HCT116 (cell line): ENCODE measurements around the gene SYNJ2. TPM values are rescaled to one million over a fixed set of nuclear protein-coding genes. Genes with fewer than 3 reads are reported as not detected.

Experiments used
- ATAC-seq: fragments of 200-7000 bp; cut with Tn5 transposase; 2 replicates; pipeline ENCODE4 v1.9.1; 2020; ENCODE audit warnings: mild to moderate bottlenecking, moderate library complexity
- BruUV-seq: library from RNA; stranded (reverse); fragments of 400-500 nt; replicated peaks from 2 replicates; lab custom pipeline; 2021; lab: Mats Ljungman, UMichigan
- CTCF ChIA-PET: fragments of 300-600 bp; sonication (Branson Sonifier 250); formaldehyde crosslinking; loops from one replicate; lab custom pipeline; 2021; ENCODE audit warnings: antibody characterized with exemption; lab: Charles Lee
- POLR2A ChIA-PET: fragments of 300-600, 350-600 bp; sonication (Branson Sonifier 250); formaldehyde crosslinking; loops from one replicate; lab custom pipeline; 2021; ENCODE audit warnings: antibody characterized with exemption; lab: Charles Lee
- RAD21 ChIA-PET, 2 experiments: fragments of 300-600 bp; sonication (Branson Sonifier 250); formaldehyde crosslinking; loops; one replicate each; lab custom pipeline; 2023; ENCODE audit warnings: low total read pairs in 2 of 2; ENCODE audit not compliant: uncharacterized antibody in 2 of 2, unreplicated experiment in 2 of 2, low non-redundant PET in 1 of 2; lab: Charles Lee
- DNase-seq: peaks from one replicate; pipeline ENCODE4 v3.0.0-alpha.2; 2010; ENCODE audit warnings: low read depth, low spot score
- H2AFZ ChIP-seq: fragments of 200-600 bp; shearing (Covaris generic), sonication (generic); 2 replicates; pipeline ENCODE4 v1.6.1; 2017; ENCODE audit warnings: low read depth, mixed run types, mixed read lengths, antibody characterized with exemption, low read length; ENCODE audit not compliant: poor library complexity, severe bottlenecking
- H3K27ac ChIP-seq: 2 replicates; pipeline ENCODE4 v1.5.1; 2012; ENCODE audit warnings: low read depth, low read length
- H3K27me3 ChIP-seq: fragments of 200-600 bp; sonication (generic); 2 replicates; pipeline ENCODE4 v1.6.1; 2016; ENCODE audit warnings: mixed run types, low read length, mixed read lengths; ENCODE audit not compliant: insufficient read depth
- H3K36me3 ChIP-seq, 2 experiments: fragments of 200-500 bp in 1 of 2; fragments of 200-600 bp in 1 of 2; sonication (Bioruptor generic) in 1 of 2; sonication (generic) in 1 of 2; 2 replicates each; pipeline versions ENCODE4 v1.5.1 to v1.6.1; 2014 to 2016; ENCODE audit warnings: low read length in 2 of 2, inconsistent platforms in 1 of 2, mixed read lengths in 1 of 2, mixed run types in 1 of 2; ENCODE audit not compliant: insufficient read depth in 2 of 2, control insufficient read depth in 1 of 2
- H3K4me1 ChIP-seq, 2 experiments: fragments of 200-600 bp in 1 of 2; sonication (generic) in 1 of 2; 2 replicates each; pipeline versions ENCODE4 v1.5.1 to v1.6.1; 2012 to 2017; ENCODE audit warnings: low read length in 2 of 2, inconsistent platforms in 1 of 2, mild to moderate bottlenecking in 1 of 2, mixed read lengths in 1 of 2, mixed run types in 1 of 2, moderate library complexity in 1 of 2; ENCODE audit not compliant: insufficient read depth in 2 of 2, control insufficient read depth in 1 of 2
- H3K4me2 ChIP-seq: fragments of 200-600 bp; sonication (generic); 2 replicates; pipeline ENCODE4 v1.6.1; 2017; ENCODE audit warnings: mixed run types, low read length, mixed read lengths
- H3K4me3 ChIP-seq, 2 experiments: fragments of 200-600 bp in 1 of 2; sonication (generic) in 1 of 2; replicated peaks in 1 of 2; 2 replicates each; pipeline ENCODE4 v1.5.1; 2011 to 2016; ENCODE audit warnings: low read length in 2 of 2, control low read depth in 1 of 2, low read depth in 1 of 2, mild to moderate bottlenecking in 1 of 2, mixed read lengths in 1 of 2, mixed run types in 1 of 2
- H3K79me2 ChIP-seq: fragments of 200-600 bp; sonication (generic); 2 replicates; pipeline ENCODE4 v1.6.1; 2017; ENCODE audit warnings: mild to moderate bottlenecking, mixed run types, low read length, moderate library complexity, mixed read lengths; ENCODE audit not compliant: insufficient read depth
- H3K9ac ChIP-seq: fragments of 200-600 bp; sonication (generic); 2 replicates; pipeline ENCODE4 v1.6.1; 2016; ENCODE audit warnings: low read length, mixed read lengths
- H3K9me2 ChIP-seq: fragments of 200-600 bp; sonication (generic), shearing (Covaris generic); 2 replicates; pipeline ENCODE4 v1.6.1; 2017; ENCODE audit warnings: mixed run types, mild to moderate bottlenecking, moderate library complexity; ENCODE audit not compliant: insufficient read depth
- H3K9me3 ChIP-seq, 2 experiments: fragments of 200-500 bp in 1 of 2; fragments of 200-600 bp in 1 of 2; sonication (Bioruptor generic) in 1 of 2; sonication (generic) in 1 of 2; 2 replicates each; pipeline ENCODE4 v1.6.1; 2014 to 2017; ENCODE audit warnings: low read length in 2 of 2, mixed read lengths in 2 of 2, inconsistent platforms in 1 of 2, low read depth in 1 of 2, mild to moderate bottlenecking in 1 of 2, mixed run types in 1 of 2, moderate library complexity in 1 of 2; ENCODE audit not compliant: control insufficient read depth in 1 of 2, insufficient read depth in 1 of 2
- H4K20me1 ChIP-seq: fragments of 200-600 bp; sonication (generic), shearing (Covaris generic); 2 replicates; pipeline ENCODE4 v1.6.1; 2017; ENCODE audit warnings: mixed run types, mild to moderate bottlenecking, moderate library complexity; ENCODE audit not compliant: insufficient read depth
- ELF1 ChIP-seq: IDR thresholded peaks from 2 replicates; pipeline ENCODE4 v1.6.1; 2012; ENCODE audit warnings: low read depth, borderline replicate concordance
- RAD21 ChIP-seq: IDR thresholded peaks from 2 replicates; pipeline ENCODE4 v1.6.1; 2012; ENCODE audit warnings: low read depth, mild to moderate bottlenecking
- YY1 ChIP-seq: IDR thresholded peaks from 2 replicates; pipeline ENCODE4 v1.6.1; 2011; ENCODE audit warnings: low read length, low read depth, moderate library complexity, mild to moderate bottlenecking; ENCODE audit not compliant: insufficient replicate concordance; ENCODE audit errors: extremely low read depth
- ZFX ChIP-seq: fragments of 450-650 bp; IDR thresholded peaks from 2 replicates; pipeline ENCODE4 v1.6.1; 2017
- intact Hi-C: fragments of 100-400 bp; cut with micrococcal nuclease; formaldehyde crosslinking; loops from 2 replicates; pipeline ENCODE4 v1.10.0; 2022
- total RNA-seq: library from RNA; stranded (reverse); gene quantifications from one replicate; pipeline ENCODE4 v1.2.1, GENCODE V29; 2021; ENCODE audit not compliant: unreplicated experiment
- TF ChIP-seq, protein P1 (sequence below): IDR thresholded peaks from 2 replicates; pipeline ENCODE4 v1.6.1; 2011; ENCODE audit warnings: mild to moderate bottlenecking, low read length, moderate library complexity; ENCODE audit not compliant: insufficient replicate concordance; ENCODE audit errors: extremely low read depth
- TF ChIP-seq, protein P2 (sequence below): IDR thresholded peaks from 2 replicates; pipeline ENCODE4 v1.6.1; 2012
- TF ChIP-seq, protein P3 (sequence below): IDR thresholded peaks from 2 replicates; pipeline ENCODE4 v1.6.1; 2012

Gene SYNJ2
- total RNA-seq, 1 experiment from 2014 or later, result 23.9 TPM

DNA sequence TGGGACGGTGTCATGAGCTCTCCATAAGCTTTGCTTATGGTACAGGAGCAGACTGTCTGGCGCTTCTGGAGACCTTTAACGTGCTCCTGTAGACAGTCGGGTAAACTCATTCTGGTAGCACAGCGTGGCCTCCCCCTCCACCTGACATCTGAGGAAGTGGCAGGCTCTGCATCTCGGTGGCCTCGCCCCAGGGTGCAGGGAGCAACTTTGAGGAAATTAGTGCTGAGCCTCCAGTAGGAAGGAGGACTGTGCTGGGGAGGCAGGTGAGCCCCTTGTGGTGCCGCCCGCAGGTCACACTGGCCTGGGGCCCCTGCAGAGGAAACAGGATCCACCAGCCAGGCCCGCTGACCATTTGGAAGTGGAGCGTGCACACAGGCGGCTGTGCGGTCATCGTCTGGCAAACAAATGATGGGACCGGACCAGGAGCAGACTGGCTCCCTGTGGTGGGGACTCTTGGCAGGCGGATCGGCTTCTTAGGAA is 57.9 kb downstream of the SYNJ2 start:
- no TSS peak for BruUV-seq
- peak overlapping the region; percentile 87 for H3K27ac ChIP-seq
- TF ChIP-seq, protein P1, sequence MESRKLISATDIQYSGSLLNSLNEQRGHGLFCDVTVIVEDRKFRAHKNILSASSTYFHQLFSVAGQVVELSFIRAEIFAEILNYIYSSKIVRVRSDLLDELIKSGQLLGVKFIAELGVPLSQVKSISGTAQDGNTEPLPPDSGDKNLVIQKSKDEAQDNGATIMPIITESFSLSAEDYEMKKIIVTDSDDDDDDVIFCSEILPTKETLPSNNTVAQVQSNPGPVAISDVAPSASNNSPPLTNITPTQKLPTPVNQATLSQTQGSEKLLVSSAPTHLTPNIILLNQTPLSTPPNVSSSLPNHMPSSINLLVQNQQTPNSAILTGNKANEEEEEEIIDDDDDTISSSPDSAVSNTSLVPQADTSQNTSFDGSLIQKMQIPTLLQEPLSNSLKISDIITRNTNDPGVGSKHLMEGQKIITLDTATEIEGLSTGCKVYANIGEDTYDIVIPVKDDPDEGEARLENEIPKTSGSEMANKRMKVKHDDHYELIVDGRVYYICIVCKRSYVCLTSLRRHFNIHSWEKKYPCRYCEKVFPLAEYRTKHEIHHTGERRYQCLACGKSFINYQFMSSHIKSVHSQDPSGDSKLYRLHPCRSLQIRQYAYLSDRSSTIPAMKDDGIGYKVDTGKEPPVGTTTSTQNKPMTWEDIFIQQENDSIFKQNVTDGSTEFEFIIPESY, result no peak
- no peak for TF ChIP-seq ELF1
- TF ChIP-seq YY1, result no peak
- TF ChIP-seq, protein P2, sequence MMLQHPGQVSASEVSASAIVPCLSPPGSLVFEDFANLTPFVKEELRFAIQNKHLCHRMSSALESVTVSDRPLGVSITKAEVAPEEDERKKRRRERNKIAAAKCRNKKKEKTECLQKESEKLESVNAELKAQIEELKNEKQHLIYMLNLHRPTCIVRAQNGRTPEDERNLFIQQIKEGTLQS, result no peak
- no peak for TF ChIP-seq ZFX
- TF ChIP-seq RAD21, result no peak
- TF ChIP-seq, protein P3, sequence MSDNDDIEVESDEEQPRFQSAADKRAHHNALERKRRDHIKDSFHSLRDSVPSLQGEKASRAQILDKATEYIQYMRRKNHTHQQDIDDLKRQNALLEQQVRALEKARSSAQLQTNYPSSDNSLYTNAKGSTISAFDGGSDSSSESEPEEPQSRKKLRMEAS, result no peak
- peaks cover 64 to 70% of the 10 kb centered on the region in 2 experiments for H3K4me1 ChIP-seq
- DNase-seq (no peak), ATAC-seq (peak; percentile 41)
- no peaks in the 10 kb centered on the region for H3K27me3 ChIP-seq
- H3K9me2 ChIP-seq, result no peaks in the 10 kb centered on the region
- intact Hi-C loops, result no loop called here
- H3K4me3 ChIP-seq, result peak overlapping the region in 1 of 2 experiments; percentile 27; a peak in 1 of 4 replicates
- ChIA-PET POLR2A (interaction anchor here (1.2 kb wide), 1 partner anchor 18 kb away, joined by 3 read pairs; no protein-coding TSS in a partner anchor), CTCF (interaction anchor here (2.7 kb wide), 1 partner anchor 13 kb away, joined by 13 read pairs; no protein-coding TSS in a partner anchor), RAD21 (no interaction called here)
- peak overlapping the region; percentile 41 for H3K9ac ChIP-seq
- no peaks in the 10 kb centered on the region for H3K9me3 ChIP-seq
- H3K79me2 ChIP-seq, result no peaks in the 10 kb centered on the region; the same call in 1 of the 2 replicates
- peak overlapping the region; percentile 80 for H3K4me2 ChIP-seq
- H3K36me3 ChIP-seq, result no peaks in the 10 kb centered on the region
- H4K20me1 ChIP-seq, result no peaks in the 10 kb centered on the region
- H2AFZ ChIP-seq, result no peak overlapping the region
